Central memory CD8-positive, alpha-beta T cell (primary cell): Measurements from ENCODE around the gene MOGAT3.

Source experiments
- ATAC-seq: fragments of 150-1000 bp; cut with Tn5 transposase; replicated peaks from 2 replicates; pipeline ENCODE4 v1.10.0; 2022; ENCODE audit warnings: mild to moderate bottlenecking, moderate FRiP score, moderate number of reproducible peaks; ENCODE audit not compliant: poor library complexity, severe bottlenecking; ENCODE audit errors: extremely low read depth
- DNase-seq, 2 donors: peaks; one replicate each; pipeline ENCODE4 v3.0.0; 2021; ENCODE audit warnings: low spot score in 2 of 2
- H3K27ac Mint-ChIP-seq: one replicate; pipeline ENCODE4 v1.8.0; 2022; ENCODE audit warnings: low read depth, mild to moderate bottlenecking, moderate library complexity, mixed read lengths
- H3K27me3 Mint-ChIP-seq: one replicate; pipeline ENCODE4 v1.8.0; 2022; ENCODE audit warnings: mixed read lengths
- H3K36me3 Mint-ChIP-seq: one replicate; pipeline ENCODE4 v1.8.0; 2022; ENCODE audit warnings: mild to moderate bottlenecking, moderate library complexity, mixed read lengths; ENCODE audit not compliant: insufficient read depth
- H3K4me1 Mint-ChIP-seq: one replicate; pipeline ENCODE4 v1.8.0; 2022; ENCODE audit warnings: mixed read lengths
- H3K4me3 Mint-ChIP-seq: one replicate; pipeline ENCODE4 v1.8.0; 2022; ENCODE audit warnings: mild to moderate bottlenecking, moderate library complexity, mixed read lengths
- H3K9me3 Mint-ChIP-seq: one replicate; pipeline ENCODE4 v1.8.0; 2022; ENCODE audit warnings: mixed read lengths

Gene MOGAT3

GRCh38 chr7:101222275-101222830, 21.5 kb upstream of the MOGAT3 start:
- DNase-seq (no peak), ATAC-seq (no peak)
- H3K4me3 Mint-ChIP-seq = no peak overlapping the region
- H3K4me1 Mint-ChIP-seq = peaks cover 34% of the 10 kb centered on the region
- peaks cover 38% of the 10 kb centered on the region for H3K36me3 Mint-ChIP-seq
- H3K9me3 Mint-ChIP-seq = no peaks in the 10 kb centered on the region
- H3K27me3 Mint-ChIP-seq = no peaks in the 10 kb centered on the region
- peak overlapping the region; percentile 78 for H3K27ac Mint-ChIP-seq

GRCh38 chr7:101220295-101220694, 19.5 kb upstream of the MOGAT3 start:
- Mint-ChIP-seq H3K27me3 (no peaks in the 10 kb centered on the region), H3K9me3 (no peaks in the 10 kb centered on the region), H3K4me3 (no peak overlapping the region), H3K27ac (no peak overlapping the region), H3K36me3 (peaks cover 30% of the 10 kb centered on the region), H3K4me1 (peaks cover 50% of the 10 kb centered on the region)
- no peak for ATAC-seq
- DNase-seq = no peak

GRCh38 chr7:101218236-101219125, 17.6 kb upstream of the MOGAT3 start:
- H3K4me1 Mint-ChIP-seq = peaks cover 50% of the 10 kb centered on the region
- H3K27me3 Mint-ChIP-seq = no peaks in the 10 kb centered on the region
- peak overlapping the region; percentile 97 for H3K27ac Mint-ChIP-seq
- peak overlapping the region; percentile 95 for H3K4me3 Mint-ChIP-seq
- H3K9me3 Mint-ChIP-seq = no peaks in the 10 kb centered on the region
- H3K36me3 Mint-ChIP-seq = peaks cover 20% of the 10 kb centered on the region
- ATAC-seq (no peak), DNase-seq (no peak)

GRCh38 chr7:101217388-101218235, 16.8 kb upstream of the MOGAT3 start, which contains the start of the genes PLOD3 and ZNHIT1:
Gene PLOD3 (minus strand): TSS chr7:101217581. CDS start chr7:101217274, 307 bp downstream.
Gene ZNHIT1 (plus strand): TSS chr7:101218165. CDS start chr7:101218196, 31 bp downstream.
- Mint-ChIP-seq H3K36me3 (peaks cover 14% of the 10 kb centered on the region), H3K4me1 (peaks cover 50% of the 10 kb centered on the region), H3K27ac (peak within 1 kb of the TSS; percentile 97), H3K27me3 (no peaks in the 10 kb centered on the region), H3K4me3 (peak within 1 kb of the TSS; percentile 95), H3K9me3 (no peaks in the 10 kb centered on the region)
- DNase-seq (peak; percentile 88 to 93), ATAC-seq (peak; percentile 83)

GRCh38 chr7:101216860-101217387, 16.1 kb upstream of the MOGAT3 start:
- DNase-seq = no peak
- no peak for ATAC-seq
- H3K36me3 Mint-ChIP-seq = peaks cover 14% of the 10 kb centered on the region
- no peaks in the 10 kb centered on the region for H3K27me3 Mint-ChIP-seq
- H3K4me3 Mint-ChIP-seq = peak overlapping the region; percentile 95
- H3K27ac Mint-ChIP-seq = peak overlapping the region; percentile 62
- H3K4me1 Mint-ChIP-seq = peaks cover 45% of the 10 kb centered on the region
- H3K9me3 Mint-ChIP-seq = no peaks in the 10 kb centered on the region

- Mint-ChIP-seq H3K4me3 (peak overlapping the region; percentile 95), H3K27ac (peak overlapping the region; percentile 62), H3K36me3 (peaks cover 14% of the 10 kb centered on the region), H3K4me1 (peaks cover 39% of the 10 kb centered on the region), H3K9me3 (no peaks in the 10 kb centered on the region), H3K27me3 (no peaks in the 10 kb centered on the region)
- DNase-seq (no peak), ATAC-seq (no peak)
These were observed 15.4 kb upstream of the MOGAT3 start for GRCh38 chr7:101216001-101216859.

- Mint-ChIP-seq H3K4me3 (no peak overlapping the region), H3K4me1 (peaks cover 16% of the 10 kb centered on the region), H3K27ac (no peak overlapping the region), H3K36me3 (peaks cover 4% of the 10 kb centered on the region), H3K27me3 (no peaks in the 10 kb centered on the region), H3K9me3 (no peaks in the 10 kb centered on the region)
- DNase-seq (no peak), ATAC-seq (no peak)
These were observed 11.2 kb upstream of the MOGAT3 start for GRCh38 chr7:101212014-101212413.

GRCh38 chr7:101211501-101211900, 10.7 kb upstream of the MOGAT3 start:
- H3K27me3 Mint-ChIP-seq = no peaks in the 10 kb centered on the region
- H3K4me3 Mint-ChIP-seq = no peak overlapping the region

GRCh38 chr7:101210143-101210542, 9.3 kb upstream of the MOGAT3 start:
- H3K27ac Mint-ChIP-seq = no peak overlapping the region
- H3K9me3 Mint-ChIP-seq = no peaks in the 10 kb centered on the region
- no peaks in the 10 kb centered on the region for H3K27me3 Mint-ChIP-seq
- H3K36me3 Mint-ChIP-seq = peaks cover 1% of the 10 kb centered on the region
- DNase-seq (no peak), ATAC-seq (no peak)
- H3K4me1 Mint-ChIP-seq = no peaks in the 10 kb centered on the region
- H3K4me3 Mint-ChIP-seq = no peak overlapping the region

More at GRCh38 chr7:101211501-101211900, 10.7 kb upstream of the MOGAT3 start:
- no peak for DNase-seq
- Mint-ChIP-seq H3K4me1 (peaks cover 11% of the 10 kb centered on the region), H3K36me3 (peaks cover 4% of the 10 kb centered on the region), H3K9me3 (no peaks in the 10 kb centered on the region), H3K27ac (no peak overlapping the region)
- no peak for ATAC-seq

GRCh38 chr7:101208794-101209193, 8.0 kb upstream of the MOGAT3 start:
- no peak for ATAC-seq
- H3K27ac Mint-ChIP-seq = no peak overlapping the region
- H3K36me3 Mint-ChIP-seq = peaks cover 1% of the 10 kb centered on the region
- no peak for DNase-seq
- no peaks in the 10 kb centered on the region for H3K27me3 Mint-ChIP-seq
- H3K4me1 Mint-ChIP-seq = peaks cover 2% of the 10 kb centered on the region
- H3K4me3 Mint-ChIP-seq = no peak overlapping the region
- no peaks in the 10 kb centered on the region for H3K9me3 Mint-ChIP-seq

GRCh38 chr7:101207459-101207858, 6.6 kb upstream of the MOGAT3 start:
- DNase-seq = no peak
- Mint-ChIP-seq H3K27ac (no peak overlapping the region), H3K4me3 (no peak overlapping the region), H3K4me1 (peaks cover 5% of the 10 kb centered on the region), H3K27me3 (peaks cover 10% of the 10 kb centered on the region), H3K36me3 (peaks cover 1% of the 10 kb centered on the region), H3K9me3 (no peaks in the 10 kb centered on the region)
- ATAC-seq = no peak
